ENCODE results near the gene APOL6.

APOL6 gene

GRCh38 chr22:35631597-35631996 lies 16.6 kb upstream of the APOL6 start:
- no peaks in the 10 kb centered on the region for H3K9me3 ChIP-seq (ENCODE audit: insufficient read depth, low read depth, low read length)
- H3K27me3 ChIP-seq (ENCODE audit: insufficient read depth, low read length), result no peaks in the 10 kb centered on the region
- H3K4me3 ChIP-seq (ENCODE audit: low read length), result no peak overlapping the region
- peaks cover 6% of the 10 kb centered on the region; the same call in 1 of the 2 replicates for H3K4me1 ChIP-seq (ENCODE audit: insufficient read depth, low read length)
- H3K9ac ChIP-seq (ENCODE audit: low read depth, low read length), result no peak overlapping the region
- H3K27ac ChIP-seq (ENCODE audit: low read length), result no peak overlapping the region
- no peaks in the 10 kb centered on the region for H3K36me3 ChIP-seq (ENCODE audit: insufficient read depth, low read depth, low read length)

- no peak overlapping the region for H3K4me3 ChIP-seq (ENCODE audit: low read length)
- H3K36me3 ChIP-seq (ENCODE audit: insufficient read depth, low read depth, low read length), result no peaks in the 10 kb centered on the region
- no peaks in the 10 kb centered on the region for H3K27me3 ChIP-seq (ENCODE audit: insufficient read depth, low read length)
- H3K4me1 ChIP-seq (ENCODE audit: insufficient read depth, low read length), result peaks cover 12% of the 10 kb centered on the region; the same call in 1 of the 2 replicates
- H3K9me3 ChIP-seq (ENCODE audit: insufficient read depth, low read depth, low read length), result no peaks in the 10 kb centered on the region
- no peak overlapping the region for H3K27ac ChIP-seq (ENCODE audit: low read length)
- no peak overlapping the region for H3K9ac ChIP-seq (ENCODE audit: low read depth, low read length)
Observed at GRCh38 chr22:35632935-35633334, 15.3 kb upstream of the APOL6 start.

- Histone ChIP-seq H3K27ac (ENCODE audit: low read length) (no peak overlapping the region), H3K4me3 (ENCODE audit: low read length) (no peak overlapping the region), H3K9ac (ENCODE audit: low read depth, low read length) (no peak overlapping the region), H3K9me3 (ENCODE audit: insufficient read depth, low read depth, low read length) (no peaks in the 10 kb centered on the region), H3K36me3 (ENCODE audit: insufficient read depth, low read depth, low read length) (no peaks in the 10 kb centered on the region), H3K27me3 (ENCODE audit: insufficient read depth, low read length) (no peaks in the 10 kb centered on the region), H3K4me1 (ENCODE audit: insufficient read depth, low read length) (peaks cover 12% of the 10 kb centered on the region; the same call in 1 of the 2 replicates)
Observed at GRCh38 chr22:35633520-35633919, 14.7 kb upstream of the APOL6 start.

GRCh38 chr22:35634015-35634414 lies 14.2 kb upstream of the APOL6 start:
- Histone ChIP-seq H3K4me1 (ENCODE audit: insufficient read depth, low read length) (peaks cover 12% of the 10 kb centered on the region; the same call in 1 of the 2 replicates), H3K36me3 (ENCODE audit: insufficient read depth, low read depth, low read length) (no peaks in the 10 kb centered on the region), H3K27me3 (ENCODE audit: insufficient read depth, low read length) (no peaks in the 10 kb centered on the region), H3K27ac (ENCODE audit: low read length) (no peak overlapping the region), H3K4me3 (ENCODE audit: low read length) (no peak overlapping the region), H3K9me3 (ENCODE audit: insufficient read depth, low read depth, low read length) (no peaks in the 10 kb centered on the region), H3K9ac (ENCODE audit: low read depth, low read length) (no peak overlapping the region)

- no peak overlapping the region for H3K9ac ChIP-seq (ENCODE audit: low read depth, low read length)
- H3K27me3 ChIP-seq (ENCODE audit: insufficient read depth, low read length), result no peaks in the 10 kb centered on the region
- no peaks in the 10 kb centered on the region for H3K9me3 ChIP-seq (ENCODE audit: insufficient read depth, low read depth, low read length)
- peaks cover 10% of the 10 kb centered on the region; the same call in 1 of the 2 replicates for H3K4me1 ChIP-seq (ENCODE audit: insufficient read depth, low read length)
- H3K36me3 ChIP-seq (ENCODE audit: insufficient read depth, low read depth, low read length), result no peaks in the 10 kb centered on the region
- no peak overlapping the region for H3K27ac ChIP-seq (ENCODE audit: low read length)
- H3K4me3 ChIP-seq (ENCODE audit: low read length), result no peak overlapping the region
Observed at GRCh38 chr22:35634943-35635540, 13.2 kb upstream of the APOL6 start.

- Histone ChIP-seq H3K9me3 (ENCODE audit: insufficient read depth, low read depth, low read length) (no peaks in the 10 kb centered on the region), H3K27me3 (ENCODE audit: insufficient read depth, low read length) (no peaks in the 10 kb centered on the region), H3K27ac (ENCODE audit: low read length) (no peak overlapping the region), H3K4me3 (ENCODE audit: low read length) (no peak overlapping the region), H3K9ac (ENCODE audit: low read depth, low read length) (no peak overlapping the region), H3K36me3 (ENCODE audit: insufficient read depth, low read depth, low read length) (no peaks in the 10 kb centered on the region), H3K4me1 (ENCODE audit: insufficient read depth, low read length) (peaks cover 17% of the 10 kb centered on the region; the same call in 1 of the 2 replicates)
Observed at GRCh38 chr22:35637254-35637653, 11.0 kb upstream of the APOL6 start.

GRCh38 chr22:35638001-35638400 lies 10.2 kb upstream of the APOL6 start:
- Histone ChIP-seq H3K4me1 (ENCODE audit: insufficient read depth, low read length) (peaks cover 15% of the 10 kb centered on the region; the same call in 1 of the 2 replicates), H3K4me3 (ENCODE audit: low read length) (no peak overlapping the region), H3K9ac (ENCODE audit: low read depth, low read length) (no peak overlapping the region), H3K36me3 (ENCODE audit: insufficient read depth, low read depth, low read length) (no peaks in the 10 kb centered on the region), H3K27ac (ENCODE audit: low read length) (no peak overlapping the region), H3K27me3 (ENCODE audit: insufficient read depth, low read length) (no peaks in the 10 kb centered on the region), H3K9me3 (ENCODE audit: insufficient read depth, low read depth, low read length) (no peaks in the 10 kb centered on the region)

- Histone ChIP-seq H3K4me3 (ENCODE audit: low read length) (no peak overlapping the region), H3K27me3 (ENCODE audit: insufficient read depth, low read length) (no peaks in the 10 kb centered on the region), H3K27ac (ENCODE audit: low read length) (no peak overlapping the region), H3K9ac (ENCODE audit: low read depth, low read length) (no peak overlapping the region), H3K36me3 (ENCODE audit: insufficient read depth, low read depth, low read length) (no peaks in the 10 kb centered on the region), H3K9me3 (ENCODE audit: insufficient read depth, low read depth, low read length) (no peaks in the 10 kb centered on the region), H3K4me1 (ENCODE audit: insufficient read depth, low read length) (peaks cover 14% of the 10 kb centered on the region; the same call in 1 of the 2 replicates)
Observed at GRCh38 chr22:35638410-35638809, 9.8 kb upstream of the APOL6 start.

GRCh38 chr22:35641494-35642120 lies 6.6 kb upstream of the APOL6 start:
- Histone ChIP-seq H3K4me1 (ENCODE audit: insufficient read depth, low read length) (peaks cover 14% of the 10 kb centered on the region; the same call in 1 of the 2 replicates), H3K27me3 (ENCODE audit: insufficient read depth, low read length) (no peaks in the 10 kb centered on the region), H3K36me3 (ENCODE audit: insufficient read depth, low read depth, low read length) (no peaks in the 10 kb centered on the region), H3K9ac (ENCODE audit: low read depth, low read length) (no peak overlapping the region), H3K27ac (ENCODE audit: low read length) (no peak overlapping the region), H3K9me3 (ENCODE audit: insufficient read depth, low read depth, low read length) (no peaks in the 10 kb centered on the region), H3K4me3 (ENCODE audit: low read length) (no peak overlapping the region)

GRCh38 chr22:35642305-35642741 lies 5.9 kb upstream of the APOL6 start:
- H3K9ac ChIP-seq (ENCODE audit: low read depth, low read length), result no peak overlapping the region
- H3K4me3 ChIP-seq (ENCODE audit: low read length), result no peak overlapping the region
- H3K27ac ChIP-seq (ENCODE audit: low read length), result no peak overlapping the region
- H3K27me3 ChIP-seq (ENCODE audit: insufficient read depth, low read length), result no peaks in the 10 kb centered on the region
- H3K36me3 ChIP-seq (ENCODE audit: insufficient read depth, low read depth, low read length), result no peaks in the 10 kb centered on the region
- peaks cover 11% of the 10 kb centered on the region; the same call in 1 of the 2 replicates for H3K4me1 ChIP-seq (ENCODE audit: insufficient read depth, low read length)
- no peaks in the 10 kb centered on the region for H3K9me3 ChIP-seq (ENCODE audit: insufficient read depth, low read depth, low read length)

- peaks cover 15% of the 10 kb centered on the region; the same call in 1 of the 2 replicates for H3K4me1 ChIP-seq (ENCODE audit: insufficient read depth, low read length)
- H3K9ac ChIP-seq (ENCODE audit: low read depth, low read length), result no peak overlapping the region
- H3K27me3 ChIP-seq (ENCODE audit: insufficient read depth, low read length), result no peaks in the 10 kb centered on the region
- H3K4me3 ChIP-seq (ENCODE audit: low read length), result no peak overlapping the region
- no peaks in the 10 kb centered on the region for H3K36me3 ChIP-seq (ENCODE audit: insufficient read depth, low read depth, low read length)
- H3K9me3 ChIP-seq (ENCODE audit: insufficient read depth, low read depth, low read length), result no peaks in the 10 kb centered on the region
- no peak overlapping the region for H3K27ac ChIP-seq (ENCODE audit: low read length)
Observed at GRCh38 chr22:35643991-35644390, 4.3 kb upstream of the APOL6 start.

- H3K27me3 ChIP-seq (ENCODE audit: insufficient read depth, low read length), result no peaks in the 10 kb centered on the region
- H3K4me1 ChIP-seq (ENCODE audit: insufficient read depth, low read length), result peaks cover 16% of the 10 kb centered on the region; the same call in 1 of the 2 replicates
Observed at GRCh38 chr22:35645646-35646045, 2.6 kb upstream of the APOL6 start.

More at GRCh38 chr22:35645646-35646045, 2.6 kb upstream of the APOL6 start:
- H3K36me3 ChIP-seq (ENCODE audit: insufficient read depth, low read depth, low read length), result no peaks in the 10 kb centered on the region
- H3K9ac ChIP-seq (ENCODE audit: low read depth, low read length), result no peak overlapping the region
- H3K27ac ChIP-seq (ENCODE audit: low read length), result no peak overlapping the region
- H3K9me3 ChIP-seq (ENCODE audit: insufficient read depth, low read depth, low read length), result no peaks in the 10 kb centered on the region
- H3K4me3 ChIP-seq (ENCODE audit: low read length), result no peak overlapping the region
